NOMO-1 (cell line): Measurements from ENCODE around the gene POLRMT.
"Not testable (repeated sequence)": the region's sequence is repeated elsewhere in the genome, so short reads cannot be mapped to it uniquely, and the experiment has no call there.

ENCODE experiments used
- DNase-seq, 2 experiments: peaks; one replicate each; lab custom pipeline; 2025; ENCODE audit not compliant: unreplicated experiment in 2 of 2; lab: John Stamatoyannopoulos, UW

Gene POLRMT

GRCh38 chr19:596263-596655 is 37.1 kb downstream of the POLRMT start:
- no peak for DNase-seq

- DNase-seq, result no peak
Measured at GRCh38 chr19:595326-596262, 37.7 kb downstream of the POLRMT start.

- no peak for DNase-seq
Measured at GRCh38 chr19:594265-594870, 39.0 kb downstream of the POLRMT start.

GRCh38 chr19:593505-593904 is 39.8 kb downstream of the POLRMT start:
- no peak for DNase-seq

GRCh38 chr19:593055-593454 is 40.3 kb downstream of the POLRMT start:
- DNase-seq, result no peak

GRCh38 chr19:592101-592500 is 41.2 kb downstream of the POLRMT start:
- DNase-seq, result no peak

- no peak for DNase-seq
Measured at GRCh38 chr19:591099-591958, 42.0 kb downstream of the POLRMT start.

- DNase-seq, result no peak
Measured at GRCh38 chr19:590750-591098, 42.6 kb downstream of the POLRMT start.

- no peak for DNase-seq
Measured at GRCh38 chr19:590396-590745, 43.0 kb downstream of the POLRMT start.

- DNase-seq, result no peak
Measured at GRCh38 chr19:589693-590395, 43.5 kb downstream of the POLRMT start, which contains the start of gene HCN2. Gene HCN2, plus strand, starts transcription at chr19:589881. Its CDS starts 65 bp downstream, at chr19:589946.

- no peak for DNase-seq
Measured at GRCh38 chr19:588741-589692, 44.3 kb downstream of the POLRMT start.

GRCh38 chr19:588093-588740 is 45.1 kb downstream of the POLRMT start:
- peak; percentile 44 to 55 for DNase-seq

- DNase-seq, result no peak
Measured at GRCh38 chr19:585551-586110, 47.7 kb downstream of the POLRMT start.

- DNase-seq, result not testable (repeated sequence)
Measured at GRCh38 chr19:585146-585545, 48.2 kb downstream of the POLRMT start.

- no peak for DNase-seq
Measured at GRCh38 chr19:584240-585001, 48.9 kb downstream of the POLRMT start.

- no peak for DNase-seq
Measured at GRCh38 chr19:583968-584239, 49.4 kb downstream of the POLRMT start.

GRCh38 chr19:583198-583967 is 50.0 kb downstream of the POLRMT start:
- no peak for DNase-seq
